ENCODE measurements around the gene CDH5.

The CDH5 gene

GRCh38 chr16:66374176-66374575 is 7.7 kb downstream of the CDH5 start:
- DNase-seq (ENCODE audit: low read depth): no peak

DNA sequence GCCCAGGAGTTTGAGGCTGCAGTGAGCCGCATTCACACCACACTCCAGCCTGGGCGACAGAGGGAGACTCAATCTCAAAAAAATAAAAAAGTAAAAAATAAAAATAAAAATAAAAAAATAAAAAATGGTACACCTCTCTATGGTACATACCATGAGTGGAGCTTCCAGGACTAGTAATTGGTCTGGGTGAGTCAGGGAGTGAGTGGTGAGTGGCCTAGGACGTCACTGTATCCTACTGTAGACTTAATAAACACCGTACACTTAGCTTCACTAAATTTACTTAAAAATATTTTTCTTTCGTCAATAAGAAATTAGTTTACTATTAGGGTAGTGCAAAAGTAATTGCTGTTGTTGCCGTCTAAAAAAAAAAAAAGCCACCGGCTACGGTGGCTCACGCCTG is 9.0 kb downstream of the CDH5 start:
- no peak for DNase-seq (ENCODE audit: low read depth)

- DNase-seq (ENCODE audit: low read depth): no peak
Measured at GRCh38 chr16:66376114-66376513, 9.6 kb downstream of the CDH5 start.

DNA sequence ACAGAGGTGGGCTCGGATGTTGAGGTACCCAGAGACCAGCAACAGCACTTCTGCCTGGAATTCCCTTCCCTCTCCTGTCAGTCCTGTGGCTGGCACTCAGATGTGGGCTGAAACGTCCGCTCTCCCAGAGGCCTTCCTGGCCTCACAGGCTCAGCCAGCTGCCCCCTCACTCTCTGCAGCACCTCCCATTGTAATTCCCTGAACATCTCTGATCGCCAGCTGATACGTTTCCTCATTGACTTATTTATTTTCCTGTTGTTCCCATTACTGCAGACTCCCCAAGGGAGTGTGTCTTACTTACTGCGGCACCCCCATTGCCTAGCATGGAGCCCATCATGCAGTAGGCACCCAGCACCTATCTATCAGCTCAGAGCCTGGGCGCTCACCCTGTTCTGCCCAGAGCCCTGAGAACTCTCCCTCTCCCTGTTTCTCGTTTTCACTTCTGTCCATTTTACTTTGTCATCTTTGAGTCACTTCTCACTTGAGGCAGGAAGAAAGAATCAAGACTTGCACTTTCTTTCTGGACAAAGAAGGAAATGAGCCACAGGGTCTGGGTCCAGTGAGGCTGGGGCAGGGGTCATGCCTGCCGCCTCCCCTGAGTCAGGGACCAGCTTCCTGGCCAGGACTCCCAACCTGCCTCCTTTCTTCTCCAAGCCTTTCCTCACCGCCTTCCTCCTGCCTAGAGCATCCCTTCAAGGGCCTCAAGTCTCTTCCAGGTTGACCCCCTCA is 10.2 kb downstream of the CDH5 start:
- DNase-seq (ENCODE audit: low read depth): no peak

DNA sequence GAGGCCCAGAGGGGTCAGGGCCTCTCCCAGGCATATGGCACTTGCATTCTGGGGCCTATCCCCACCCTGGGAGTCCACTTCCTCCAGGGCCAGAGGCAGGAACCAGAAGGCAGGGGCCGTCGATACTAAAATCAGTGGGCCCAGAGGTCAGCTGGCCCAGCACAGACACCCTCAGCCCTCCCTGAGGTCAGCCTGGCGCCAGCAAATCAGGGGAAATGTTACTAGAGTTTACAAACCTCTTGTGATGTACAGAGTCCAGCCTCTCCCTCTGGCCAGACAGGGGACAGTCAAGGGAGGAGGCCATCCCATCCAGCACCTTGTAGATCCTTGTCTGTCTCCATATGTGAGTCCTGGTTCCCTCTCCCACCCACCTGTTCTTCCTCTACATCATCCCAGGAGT is 10.8 kb downstream of the CDH5 start:
- DNase-seq (ENCODE audit: low read depth): no peak

DNA sequence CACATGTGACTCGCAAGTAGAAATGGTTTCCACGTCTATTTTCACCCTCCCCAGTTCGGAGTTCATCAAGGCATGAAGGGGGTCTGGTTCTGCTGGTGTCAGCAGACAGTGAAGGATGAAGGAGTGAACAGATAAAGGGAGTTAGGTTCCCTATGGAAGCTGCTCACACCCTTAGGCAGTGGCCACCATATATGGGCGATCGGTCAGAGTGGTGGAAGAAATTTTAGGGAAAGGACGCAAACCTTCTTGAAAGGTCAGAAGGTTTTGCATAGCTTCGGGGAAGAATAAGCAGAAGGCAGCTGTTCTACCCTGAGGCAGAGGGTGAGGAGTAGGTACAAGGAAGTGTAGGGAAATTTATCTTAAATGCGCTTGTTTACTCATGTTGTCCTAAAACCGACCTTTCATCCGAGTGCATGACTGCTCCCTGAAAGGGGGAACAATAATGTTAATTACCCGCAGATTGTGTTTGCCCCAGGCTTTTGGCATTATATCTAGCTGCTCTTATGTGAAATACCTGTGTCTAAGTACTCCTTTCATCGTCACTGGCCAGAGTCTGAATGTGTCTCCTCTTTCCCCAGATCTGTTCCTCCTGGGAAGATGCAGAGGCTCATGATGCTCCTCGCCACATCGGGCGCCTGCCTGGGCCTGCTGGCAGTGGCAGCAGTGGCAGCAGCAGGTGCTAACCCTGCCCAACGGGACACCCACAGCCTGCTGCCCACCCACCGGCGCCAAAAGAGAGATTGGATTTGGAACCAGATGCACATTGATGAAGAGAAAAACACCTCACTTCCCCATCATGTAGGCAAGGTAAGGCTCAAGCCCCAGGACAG is 12.5 kb downstream of the CDH5 start:
- no peak for DNase-seq (ENCODE audit: low read depth)

- DNase-seq (ENCODE audit: low read depth): no peak
Measured at GRCh38 chr16:66379571-66379941, 13.1 kb downstream of the CDH5 start.

GRCh38 chr16:66380421-66380820 is 13.9 kb downstream of the CDH5 start:
- DNase-seq (ENCODE audit: low read depth): no peak

GRCh38 chr16:66381585-66382170 is 15.2 kb downstream of the CDH5 start:
- no peak for DNase-seq (ENCODE audit: low read depth)

GRCh38 chr16:66382171-66382965 is 15.9 kb downstream of the CDH5 start:
- no peak for DNase-seq (ENCODE audit: low read depth)

- no peak for DNase-seq (ENCODE audit: low read depth)
Measured at GRCh38 chr16:66382966-66383299, 16.4 kb downstream of the CDH5 start.

- DNase-seq (ENCODE audit: low read depth): no peak
Measured at GRCh38 chr16:66383551-66383950, 17.1 kb downstream of the CDH5 start.

DNA sequence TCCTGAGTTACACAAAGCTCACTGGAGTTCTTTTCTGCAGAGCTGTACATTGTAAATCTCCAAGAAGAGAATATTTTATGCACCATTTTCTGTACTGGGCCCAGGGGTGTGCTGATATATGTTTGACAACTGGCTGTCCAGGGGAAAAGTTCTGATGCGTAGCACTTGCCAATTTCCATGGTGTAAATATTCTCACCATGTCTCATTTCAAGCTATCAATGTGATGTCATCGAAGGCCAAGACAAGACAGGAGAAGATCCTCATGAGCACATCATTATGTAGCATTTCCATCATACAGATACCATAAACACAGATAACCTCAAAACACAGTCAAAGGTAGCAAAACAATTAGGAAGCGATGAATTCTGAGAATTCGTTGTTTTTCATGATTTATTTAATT is 18.9 kb downstream of the CDH5 start:
- DNase-seq (ENCODE audit: low read depth): no peak

- no peak for DNase-seq (ENCODE audit: low read depth)
Measured at GRCh38 chr16:66386629-66387622, 20.4 kb downstream of the CDH5 start.

GRCh38 chr16:66387817-66388332 is 21.4 kb downstream of the CDH5 start:
- DNase-seq (ENCODE audit: low read depth): no peak

- no peak for DNase-seq (ENCODE audit: low read depth)
Measured at GRCh38 chr16:66388350-66389139, 22.1 kb downstream of the CDH5 start.

- DNase-seq (ENCODE audit: low read depth): no peak
Measured at GRCh38 chr16:66389256-66390176, 23.0 kb downstream of the CDH5 start.

GRCh38 chr16:66390346-66391108 is 24.0 kb downstream of the CDH5 start:
- no peak for DNase-seq (ENCODE audit: low read depth)
